Measurements from ENCODE around the gene GDF7. TPM values are rescaled to one million over a fixed set of nuclear protein-coding genes. Genes with fewer than 3 reads are reported as not detected.

The GDF7 gene
- total RNA-seq, 6 donors from 2014 or later, result under 0.01 to 1.8 (median 0.44) TPM

GRCh38 chr2:20696366-20696765 lies 29.4 kb downstream of the GDF7 start:
- WGBS, 2 donors, result 88% methylated on average over 2 of the region's 2 CpGs

DNA sequence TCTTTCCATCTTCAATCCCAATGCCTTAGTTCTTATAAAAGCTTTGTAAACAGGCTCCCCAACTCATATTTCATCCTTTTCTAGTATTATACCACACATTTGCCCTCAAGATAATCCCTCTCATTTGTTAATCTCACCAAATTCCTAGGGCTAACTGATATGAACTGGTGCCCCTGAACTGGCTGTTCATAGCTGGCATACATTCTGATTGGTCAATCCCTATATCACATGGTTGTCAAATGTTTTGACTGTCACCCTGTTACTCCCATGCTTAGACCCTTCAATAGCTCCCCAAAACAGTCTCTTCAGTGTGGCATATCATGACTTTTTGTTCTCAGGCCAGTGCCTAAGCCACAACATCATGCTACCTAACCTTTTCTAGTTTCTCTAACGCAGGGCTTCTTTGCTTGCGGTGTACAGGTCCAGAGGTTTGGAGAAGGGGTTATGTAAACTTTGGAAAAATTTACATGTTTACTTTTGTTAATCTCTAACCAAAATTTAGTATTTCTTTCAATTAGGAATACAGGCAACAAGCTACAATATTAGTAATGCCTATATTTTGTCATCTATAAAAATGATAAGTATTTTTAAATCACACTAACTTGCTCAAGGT lies 30.5 kb downstream of the GDF7 start:
- WGBS, 2 donors, result 80 to 86% methylated on average over 2 of the region's 2 CpGs
- H3K27me3 ChIP-seq, result no peaks in the 10 kb centered on the region
- ATAC-seq (ENCODE audit: low FRiP score in 2 of 2) (no peak), DNase-seq (no peak)
- H3K4me1 ChIP-seq, result peaks cover 0 to 13% (median 3%) of the 10 kb centered on the region in 4 donors
- no peaks in the 10 kb centered on the region for H3K9me3 ChIP-seq
- TF ChIP-seq EP300 (IDR thresholded peaks at IDR 0.05), result no peak
- no peak for TF ChIP-seq POLR2AphosphoS5 (IDR thresholded peaks at IDR 0.05)
- TF ChIP-seq, protein P1, sequence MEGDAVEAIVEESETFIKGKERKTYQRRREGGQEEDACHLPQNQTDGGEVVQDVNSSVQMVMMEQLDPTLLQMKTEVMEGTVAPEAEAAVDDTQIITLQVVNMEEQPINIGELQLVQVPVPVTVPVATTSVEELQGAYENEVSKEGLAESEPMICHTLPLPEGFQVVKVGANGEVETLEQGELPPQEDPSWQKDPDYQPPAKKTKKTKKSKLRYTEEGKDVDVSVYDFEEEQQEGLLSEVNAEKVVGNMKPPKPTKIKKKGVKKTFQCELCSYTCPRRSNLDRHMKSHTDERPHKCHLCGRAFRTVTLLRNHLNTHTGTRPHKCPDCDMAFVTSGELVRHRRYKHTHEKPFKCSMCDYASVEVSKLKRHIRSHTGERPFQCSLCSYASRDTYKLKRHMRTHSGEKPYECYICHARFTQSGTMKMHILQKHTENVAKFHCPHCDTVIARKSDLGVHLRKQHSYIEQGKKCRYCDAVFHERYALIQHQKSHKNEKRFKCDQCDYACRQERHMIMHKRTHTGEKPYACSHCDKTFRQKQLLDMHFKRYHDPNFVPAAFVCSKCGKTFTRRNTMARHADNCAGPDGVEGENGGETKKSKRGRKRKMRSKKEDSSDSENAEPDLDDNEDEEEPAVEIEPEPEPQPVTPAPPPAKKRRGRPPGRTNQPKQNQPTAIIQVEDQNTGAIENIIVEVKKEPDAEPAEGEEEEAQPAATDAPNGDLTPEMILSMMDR (IDR thresholded peaks at IDR 0.05), result no peak
- TF ChIP-seq POLR2A (IDR thresholded peaks at IDR 0.05), result no peak
- no peak overlapping the region for H3K27ac ChIP-seq
- no peak overlapping the region for H3K4me3 ChIP-seq
- peaks cover 0 to 2% (median 0%) of the 10 kb centered on the region in 4 donors for H3K36me3 ChIP-seq

More at GRCh38 chr2:20696366-20696765, 29.4 kb downstream of the GDF7 start:
- Histone ChIP-seq H3K4me3 (no peak overlapping the region), H3K27ac (no peak overlapping the region), H3K36me3 (peaks cover 0 to 2% (median 0%) of the 10 kb centered on the region in 4 donors), H3K4me1 (peaks cover 0 to 13% (median 3%) of the 10 kb centered on the region in 4 donors), H3K27me3 (no peaks in the 10 kb centered on the region), H3K9me3 (no peaks in the 10 kb centered on the region)
- DNase-seq (no peak), ATAC-seq (ENCODE audit: low FRiP score in 2 of 2) (no peak)
- TF ChIP-seq POLR2AphosphoS5 (IDR thresholded peaks at IDR 0.05) (no peak), POLR2A (IDR thresholded peaks at IDR 0.05) (no peak), EP300 (IDR thresholded peaks at IDR 0.05) (no peak)
- TF ChIP-seq, protein P1 (IDR thresholded peaks at IDR 0.05), result no peak

GRCh38 chr2:20698916-20699613 lies 32.1 kb downstream of the GDF7 start:
- TF ChIP-seq POLR2AphosphoS5 (IDR thresholded peaks at IDR 0.05) (no peak), POLR2A (IDR thresholded peaks at IDR 0.05) (no peak)
- H3K36me3 ChIP-seq, result peaks cover 0 to 2% (median 0%) of the 10 kb centered on the region in 4 donors
- DNase-seq (no peak), ATAC-seq (ENCODE audit: low FRiP score in 2 of 2) (peak in 1 of 2 donors; percentile 48)
- no peak overlapping the region for H3K4me3 ChIP-seq
- H3K27ac ChIP-seq, result peak overlapping the region in 1 of 4 donors; percentile 12
- no peaks in the 10 kb centered on the region for H3K9me3 ChIP-seq
- H3K27me3 ChIP-seq, result no peaks in the 10 kb centered on the region
- 27 to 39% methylated on average over 4 of the region's 4 CpGs for WGBS, 2 donors
- H3K4me1 ChIP-seq, result peaks cover 0 to 13% (median 3%) of the 10 kb centered on the region in 4 donors

GRCh38 chr2:20702563-20702962 lies 35.6 kb downstream of the GDF7 start:
- Histone ChIP-seq H3K27me3 (no peaks in the 10 kb centered on the region), H3K9me3 (no peaks in the 10 kb centered on the region), H3K4me1 (peaks cover 0 to 13% (median 3%) of the 10 kb centered on the region in 4 donors), H3K4me3 (no peak overlapping the region), H3K36me3 (no peaks in the 10 kb centered on the region), H3K27ac (no peak overlapping the region)
- peak in 1 of 2 donors; percentile 9 for DNase-seq
- ATAC-seq (ENCODE audit: low FRiP score in 2 of 2), result no peak
- TF ChIP-seq, protein P1 (IDR thresholded peaks at IDR 0.05), result no peak
- no peak for TF ChIP-seq EP300 (IDR thresholded peaks at IDR 0.05)
- TF ChIP-seq POLR2A (IDR thresholded peaks at IDR 0.05), result no peak
- TF ChIP-seq POLR2AphosphoS5 (IDR thresholded peaks at IDR 0.05), result no peak
- WGBS, 2 donors, result 97 to 99% methylated on average over 5 of the region's 5 CpGs

- TF ChIP-seq EP300 (IDR thresholded peaks at IDR 0.05), result no peak
- TF ChIP-seq, protein P1 (IDR thresholded peaks at IDR 0.05), result no peak
- no peak for TF ChIP-seq POLR2A (IDR thresholded peaks at IDR 0.05)
- no peak for TF ChIP-seq POLR2AphosphoS5 (IDR thresholded peaks at IDR 0.05)
- WGBS, 2 donors, result 81 to 92% methylated on average over 1 of the region's 1 CpG
These were observed 37.9 kb downstream of the GDF7 start for GRCh38 chr2:20704886-20705285.

More at GRCh38 chr2:20704886-20705285, 37.9 kb downstream of the GDF7 start:
- H3K27ac ChIP-seq, result no peak overlapping the region
- DNase-seq (no peak), ATAC-seq (ENCODE audit: low FRiP score in 2 of 2) (no peak)
- no peak overlapping the region for H3K4me3 ChIP-seq
- H3K9me3 ChIP-seq, result no peaks in the 10 kb centered on the region
- no peaks in the 10 kb centered on the region for H3K36me3 ChIP-seq
- no peaks in the 10 kb centered on the region for H3K27me3 ChIP-seq
- peaks cover 0 to 2% (median 0%) of the 10 kb centered on the region in 4 donors for H3K4me1 ChIP-seq

All from upper lobe of left lung (tissue), 6 donors.